GM19438 (cell line): Measurements from ENCODE around the gene CEACAM6.
"Not testable (repeated sequence)": the region's sequence is repeated elsewhere in the genome, so short reads cannot be mapped to it uniquely, and the experiment has no call there.

Experiments used
- ATAC-seq: cut with Tn5 transposase; IDR thresholded peaks from one replicate; pipeline ENCODE4 v1.9.1; 2021; ENCODE audit warnings: low read depth; ENCODE audit not compliant: unreplicated experiment

Gene CEACAM6

DNA sequence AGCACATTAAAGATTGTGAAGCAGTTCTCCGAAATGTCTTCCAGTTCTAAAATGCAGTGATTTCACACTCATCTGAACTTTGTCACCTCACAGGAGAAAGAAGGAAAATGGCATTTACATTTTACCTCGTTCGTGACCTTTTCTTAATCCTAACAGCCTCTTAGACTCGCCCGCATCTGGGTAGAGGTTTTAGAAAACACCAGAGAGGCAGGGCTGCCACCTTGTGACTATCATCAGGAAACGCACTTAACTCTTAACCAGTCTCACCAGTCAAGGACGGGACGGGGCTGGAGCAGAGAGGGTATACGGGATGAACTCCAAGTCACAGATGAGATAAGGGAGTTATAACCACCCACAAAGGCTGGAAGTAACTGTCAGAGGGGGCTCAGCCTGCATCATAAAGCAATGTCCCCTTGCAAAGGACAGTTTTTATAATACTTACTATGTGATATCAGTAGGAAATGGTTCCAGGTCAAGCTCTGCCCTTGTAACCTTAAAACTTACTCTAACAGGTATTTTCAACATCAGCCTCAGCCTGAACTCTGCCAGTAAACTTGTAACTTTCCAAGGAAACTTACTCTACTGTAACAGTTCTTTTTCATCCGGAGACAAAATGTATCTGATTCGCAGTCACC is 8.6 kb upstream of the CEACAM6 start:
- ATAC-seq = no peak

DNA sequence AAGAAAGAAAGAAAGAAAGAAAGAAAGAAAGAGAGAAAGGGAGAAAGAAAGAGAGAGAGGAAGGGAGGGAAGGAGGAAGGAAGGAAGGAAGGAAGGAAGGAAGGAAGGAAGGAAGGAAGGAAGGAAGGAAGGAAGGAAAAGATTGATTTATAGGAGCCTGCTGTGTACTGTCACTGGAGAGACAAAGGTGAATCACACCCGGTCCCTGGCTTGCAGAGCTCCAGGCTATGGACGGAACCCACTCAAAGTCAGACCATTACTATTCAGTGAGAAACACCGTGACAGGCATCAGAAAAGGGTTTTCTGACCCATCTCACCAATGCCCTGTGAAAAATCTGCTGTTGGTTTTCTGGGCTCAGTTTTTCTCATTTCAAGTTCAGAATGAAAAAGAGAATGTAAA is 7.3 kb upstream of the CEACAM6 start:
- no peak for ATAC-seq

DNA sequence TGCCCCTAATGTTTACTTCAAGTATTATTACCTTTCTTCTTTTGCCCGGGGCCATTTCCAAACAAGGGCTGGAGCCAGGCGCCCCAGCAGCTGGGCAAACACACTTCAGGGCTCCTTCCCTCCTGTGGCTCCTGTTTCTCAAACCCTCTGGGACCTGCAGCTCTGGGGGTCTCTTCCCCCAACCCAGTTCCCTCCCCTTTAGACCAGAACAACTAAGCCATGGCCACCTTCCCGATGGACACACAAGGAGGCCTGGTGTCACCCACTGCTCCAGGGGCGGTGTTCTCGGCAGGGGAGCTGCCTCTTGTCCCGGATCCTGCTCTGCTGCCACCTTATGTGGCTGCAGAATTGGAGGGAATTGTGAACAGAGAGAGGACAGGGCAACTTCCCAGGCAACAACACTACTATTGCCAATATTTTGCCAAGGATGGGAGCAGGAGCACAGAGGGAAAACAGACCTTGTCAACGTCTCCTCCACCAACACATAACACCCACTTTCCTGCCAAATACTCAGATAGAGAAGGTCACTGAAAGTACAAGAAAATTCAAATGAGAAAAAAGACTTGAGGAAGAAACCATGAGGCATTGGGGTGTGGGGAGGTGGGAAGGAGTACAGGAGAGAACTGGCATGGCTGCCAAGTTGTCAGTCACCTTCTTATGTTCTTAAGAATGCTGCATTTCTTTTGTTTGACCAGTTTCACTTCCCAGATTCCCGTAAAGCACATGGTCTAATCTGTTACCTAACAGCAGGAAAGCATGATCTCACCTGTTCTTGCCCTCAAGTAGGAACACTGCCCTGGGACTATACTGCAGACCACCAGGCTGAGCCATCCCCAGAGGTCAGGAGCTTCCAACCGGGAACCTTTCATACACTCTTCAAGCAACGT is 4.8 kb upstream of the CEACAM6 start:
- ATAC-seq = not testable (repeated sequence)

DNA sequence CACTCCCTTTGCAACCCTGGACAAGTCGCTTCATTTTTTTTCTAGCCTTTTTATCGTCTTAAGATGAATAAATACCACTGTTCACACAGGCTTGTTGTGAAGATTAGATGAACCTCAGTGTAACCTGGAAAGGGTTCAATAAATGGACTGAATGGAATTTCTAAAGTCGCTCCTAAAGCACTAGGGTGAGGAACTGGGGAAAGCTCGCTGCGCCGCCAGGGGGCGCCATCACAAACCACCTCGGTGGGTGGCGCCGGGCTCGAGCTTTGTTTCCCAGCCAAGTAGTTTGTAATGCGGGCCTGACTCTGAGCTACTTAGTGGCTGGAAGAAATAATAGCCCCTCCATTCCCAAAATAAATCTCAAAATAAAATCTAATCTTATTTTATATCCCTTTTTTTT is 2.2 kb upstream of the CEACAM6 start:
- ATAC-seq = no peak

DNA sequence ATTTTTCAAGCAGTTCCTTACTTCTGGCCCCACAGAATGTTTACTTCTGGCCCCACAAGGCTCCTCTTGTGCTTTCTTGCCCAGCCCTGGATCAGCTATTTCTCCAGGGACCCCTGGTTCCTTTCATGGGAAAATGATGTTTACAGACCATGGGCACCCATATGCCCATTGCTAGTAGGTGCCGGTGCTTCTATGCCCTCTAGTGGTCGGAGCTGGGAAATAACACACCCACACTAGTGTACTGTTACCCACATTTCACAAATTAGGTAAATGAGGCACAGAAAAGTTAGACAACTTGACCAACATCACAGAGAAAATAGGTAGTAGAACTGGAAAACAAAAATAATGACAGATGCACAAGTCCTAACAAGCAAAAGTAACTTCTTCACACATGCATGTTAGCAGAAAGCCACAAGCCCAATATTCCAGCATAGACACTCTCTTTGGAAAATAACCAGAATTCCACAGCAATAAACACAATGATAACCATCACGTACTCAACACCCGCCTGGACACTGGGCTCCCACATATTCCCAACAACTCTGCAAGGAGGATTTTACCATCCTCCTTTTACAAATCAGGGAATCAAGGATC is 1.3 kb upstream of the CEACAM6 start:
- no peak for ATAC-seq

DNA sequence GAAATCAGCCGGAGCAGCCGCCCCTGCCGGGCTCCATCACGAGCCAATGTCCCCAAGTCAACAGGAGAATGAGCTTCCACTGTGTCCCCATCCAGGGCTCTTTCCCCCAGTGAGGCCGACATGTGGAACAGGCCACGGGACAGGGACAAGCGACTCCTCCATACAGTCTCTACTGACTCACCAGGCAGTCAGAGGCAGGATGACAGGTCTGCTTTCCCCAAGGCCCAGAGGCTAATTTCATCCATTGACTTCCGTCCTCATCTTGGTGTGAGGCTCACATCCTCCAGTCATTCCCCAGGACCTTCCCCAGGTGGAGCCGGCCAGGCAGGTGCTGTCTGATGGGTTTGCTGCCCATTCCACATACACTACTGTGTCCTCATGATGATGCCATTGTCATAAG is 3.5 kb downstream of the CEACAM6 start:
- ATAC-seq = no peak

DNA sequence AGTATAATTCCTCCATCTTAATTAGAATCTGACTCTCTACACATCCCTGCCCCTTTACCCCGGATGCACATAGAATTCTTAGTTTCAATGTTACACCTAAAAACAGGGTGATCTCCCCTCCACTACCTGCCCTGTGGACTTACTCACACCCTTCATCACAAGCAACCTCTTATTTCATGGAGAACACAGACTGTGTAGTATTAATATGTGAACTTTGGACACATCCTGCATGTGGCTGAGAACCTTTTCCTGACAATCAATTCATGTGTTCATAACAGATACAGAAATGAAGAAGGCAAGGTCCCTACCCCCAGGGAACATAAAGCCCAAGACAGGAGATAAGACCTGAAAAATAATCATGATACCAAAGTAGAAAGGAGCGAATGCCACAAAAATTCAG is 11.8 kb downstream of the CEACAM6 start:
- ATAC-seq = no peak

DNA sequence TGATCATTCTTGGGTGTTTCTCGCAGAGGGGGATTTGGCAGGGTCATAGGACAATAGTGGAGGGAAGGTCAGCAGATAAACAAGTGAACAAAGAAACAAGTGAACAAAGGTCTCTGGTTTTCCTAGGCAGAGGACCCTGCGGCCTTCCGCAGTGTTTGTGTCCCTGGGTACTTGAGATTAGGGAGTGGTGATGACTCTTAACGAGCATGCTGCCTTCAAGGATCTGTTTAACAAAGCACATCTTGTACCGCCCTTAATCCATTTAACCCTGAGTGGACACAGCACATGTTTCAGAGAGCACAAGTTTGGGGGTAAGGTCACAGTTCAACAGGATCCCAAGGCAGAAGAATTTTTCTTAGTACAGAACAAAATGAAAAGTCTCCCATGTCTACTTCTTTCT is 12.8 kb downstream of the CEACAM6 start:
- not testable (repeated sequence) for ATAC-seq

DNA sequence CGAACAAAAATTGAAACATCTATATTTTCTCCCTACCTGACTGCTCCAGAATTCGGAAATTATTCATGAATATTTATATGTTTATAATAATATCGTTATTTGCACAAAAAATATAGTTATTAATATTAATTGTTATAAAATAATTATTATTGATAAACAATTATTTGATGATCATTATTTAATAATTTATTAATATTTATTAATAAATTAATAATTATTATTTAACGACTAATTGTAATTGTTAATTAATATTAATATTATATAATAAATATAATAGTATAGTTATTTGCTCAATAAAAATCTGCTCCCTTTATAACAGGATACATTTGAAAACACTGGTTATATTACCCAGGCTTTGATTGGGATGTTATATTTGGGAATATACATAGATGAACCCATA is 14.3 kb downstream of the CEACAM6 start:
- ATAC-seq = no peak

DNA sequence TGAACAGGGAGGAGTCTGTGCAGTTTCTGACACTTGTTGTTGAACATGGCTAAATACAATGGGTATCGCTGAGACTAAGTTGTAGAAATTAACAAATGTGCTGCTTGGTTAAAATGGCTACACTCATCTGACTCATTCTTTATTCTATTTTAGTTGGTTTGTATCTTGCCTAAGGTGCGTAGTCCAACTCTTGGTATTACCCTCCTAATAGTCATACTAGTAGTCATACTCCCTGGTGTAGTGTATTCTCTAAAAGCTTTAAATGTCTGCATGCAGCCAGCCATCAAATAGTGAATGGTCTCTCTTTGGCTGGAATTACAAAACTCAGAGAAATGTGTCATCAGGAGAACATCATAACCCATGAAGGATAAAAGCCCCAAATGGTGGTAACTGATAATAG is 16.1 kb downstream of the CEACAM6 start:
- no peak for ATAC-seq

DNA sequence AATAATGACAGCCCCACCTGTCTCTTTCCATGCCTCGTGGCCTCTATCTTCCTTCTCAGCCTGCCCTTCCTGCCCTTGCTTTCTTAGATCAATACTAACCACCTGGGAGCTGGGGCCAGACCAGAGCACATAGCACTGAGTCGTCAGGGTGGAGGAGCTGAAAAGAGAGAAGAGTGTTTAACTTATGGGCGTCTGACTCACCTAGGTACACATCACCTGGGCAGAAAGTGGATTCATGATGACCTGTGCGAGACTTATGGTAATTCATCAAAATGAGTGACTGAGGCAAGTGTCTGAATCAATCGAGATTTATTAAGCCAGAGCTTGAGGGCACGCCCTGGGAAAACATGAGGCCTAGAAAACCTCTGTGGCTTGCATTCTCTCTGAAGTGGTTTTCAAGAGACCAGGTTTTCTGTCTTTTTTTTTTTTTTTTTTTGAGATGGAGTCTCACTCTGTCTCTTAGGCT is 19.2 kb downstream of the CEACAM6 start:
- ATAC-seq = no peak

DNA sequence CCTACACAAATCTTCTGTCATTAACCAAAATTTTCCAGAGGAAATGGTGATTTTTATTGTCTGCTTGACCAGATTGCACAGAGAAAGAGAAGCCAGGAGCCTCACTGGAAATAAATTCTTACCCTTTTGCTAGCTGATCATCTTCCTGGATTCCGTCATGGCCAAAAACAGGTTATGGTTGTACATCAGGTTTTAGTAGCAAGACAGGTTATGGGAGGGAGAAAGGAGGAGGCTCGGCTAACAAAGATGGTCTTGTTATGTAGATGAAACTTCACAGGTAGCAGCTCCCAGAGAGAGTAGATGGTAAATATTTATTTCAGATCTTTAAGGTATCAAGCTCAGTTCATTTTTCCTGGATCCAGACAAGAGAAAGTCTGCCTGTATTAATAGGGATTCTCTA is 21.4 kb downstream of the CEACAM6 start:
- ATAC-seq = no peak

DNA sequence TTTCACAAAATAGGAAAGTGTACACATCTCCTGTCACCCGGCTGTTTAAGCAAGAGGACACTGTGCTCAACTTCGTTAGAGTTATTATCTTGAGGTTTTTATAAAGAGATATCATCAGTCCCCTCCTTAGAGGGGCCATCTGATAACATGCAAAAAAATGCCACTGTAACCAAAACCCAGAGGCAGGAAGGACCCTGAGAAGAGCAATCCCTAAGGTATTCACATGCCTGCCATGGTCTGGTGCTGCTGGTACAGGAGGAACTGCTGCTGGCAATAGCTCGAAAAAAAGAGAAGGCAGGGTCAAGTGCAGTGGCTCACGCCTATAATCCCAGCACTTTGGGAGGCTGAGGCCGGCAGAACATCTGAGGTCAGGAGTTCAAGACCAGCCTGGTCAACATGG is 28.3 kb downstream of the CEACAM6 start:
- no peak for ATAC-seq

DNA sequence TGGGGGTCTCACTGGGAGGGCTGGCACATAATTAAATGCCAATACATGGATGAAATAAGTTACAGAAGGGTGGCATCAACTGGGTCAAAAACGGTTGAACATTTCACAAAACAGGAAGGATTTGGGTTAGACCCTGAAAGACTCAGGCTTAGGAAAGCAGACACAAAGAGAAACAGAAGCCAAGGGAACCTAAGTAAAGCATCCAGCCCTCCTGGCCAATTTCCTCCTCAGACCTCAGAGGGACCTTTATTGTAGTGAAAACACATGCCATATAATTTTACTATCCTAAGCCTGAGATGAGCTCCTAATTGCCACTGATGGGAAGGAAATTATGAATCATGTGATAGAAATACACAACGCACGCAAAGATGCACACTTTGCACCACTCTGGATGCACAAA is 29.0 kb downstream of the CEACAM6 start:
- ATAC-seq = no peak

DNA sequence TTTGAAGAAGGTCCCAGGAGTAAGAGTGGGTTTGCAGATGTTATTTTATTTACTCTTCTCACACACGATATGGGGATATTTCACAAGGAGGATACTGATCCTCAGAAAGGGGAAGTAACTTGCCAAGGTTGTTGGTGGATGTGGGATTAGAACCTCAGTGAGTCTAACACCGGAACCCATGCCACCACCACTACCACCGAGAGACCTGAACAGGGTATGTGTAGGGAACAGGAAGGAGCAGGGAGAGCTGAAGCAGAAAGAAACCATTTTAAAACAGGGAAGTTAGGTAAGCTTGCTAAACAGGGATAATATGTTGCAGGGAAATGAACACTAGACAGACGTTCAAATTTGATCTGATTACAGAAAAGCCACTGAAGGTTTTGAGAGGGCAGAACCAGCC is 29.4 kb downstream of the CEACAM6 start:
- no peak for ATAC-seq

DNA sequence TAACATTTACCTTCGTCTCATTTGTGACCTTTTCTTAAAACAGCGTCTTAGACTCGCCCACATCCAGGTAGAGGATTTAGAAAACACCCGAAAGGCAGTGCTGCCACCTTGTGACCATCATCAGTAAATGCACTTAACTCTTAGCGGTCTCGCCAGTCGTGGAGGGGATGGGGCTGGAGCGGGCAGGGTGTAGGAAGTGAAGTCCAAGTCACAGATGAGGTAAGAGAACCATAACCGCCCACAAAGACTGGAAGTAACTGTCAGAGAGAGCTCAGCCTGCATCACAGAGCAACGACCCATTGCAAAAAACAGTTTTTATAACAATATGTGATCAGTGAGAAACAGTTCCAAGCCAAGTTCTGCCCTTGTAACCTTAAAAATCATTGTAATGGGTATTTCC is 30.3 kb downstream of the CEACAM6 start:
- ATAC-seq = no peak

DNA sequence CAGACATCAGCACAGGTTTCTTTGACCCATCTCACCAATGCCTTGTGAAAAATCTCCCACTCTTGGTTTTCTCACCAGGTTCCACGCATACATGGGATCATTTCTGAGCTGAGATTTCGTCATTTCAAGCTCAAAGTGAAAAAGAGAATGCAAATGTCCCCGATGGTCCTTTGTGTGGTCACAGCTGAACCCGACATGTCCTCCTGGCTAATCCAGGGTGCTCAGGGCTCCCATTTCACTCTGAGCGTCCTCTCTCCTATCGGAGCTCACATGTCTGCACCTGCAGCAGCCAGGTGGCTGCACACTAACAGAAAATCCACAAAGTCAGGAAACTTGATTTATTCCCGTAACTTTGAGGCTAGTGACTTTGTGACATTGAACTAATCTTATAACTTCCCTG is 31.7 kb downstream of the CEACAM6 start:
- no peak for ATAC-seq

DNA sequence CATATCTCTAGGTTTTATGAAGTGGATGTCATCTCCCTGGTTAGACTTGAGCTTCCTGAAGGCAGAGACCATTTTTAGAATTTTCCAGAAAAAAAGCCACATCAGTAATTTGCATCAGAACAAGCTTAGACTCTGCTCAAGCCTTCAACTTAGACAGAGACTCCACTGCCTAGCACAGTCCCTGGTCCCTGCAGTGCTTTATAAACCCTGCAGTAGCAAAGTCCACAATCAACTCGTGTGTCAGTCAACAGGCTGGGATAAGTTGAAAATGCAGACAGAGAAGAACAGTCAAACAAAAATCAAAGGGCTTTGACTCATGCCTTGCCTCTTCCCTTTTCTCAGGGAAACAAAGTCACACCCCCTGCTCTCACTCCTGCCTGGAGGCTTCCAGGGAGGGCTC is 33.2 kb downstream of the CEACAM6 start:
- not testable (repeated sequence) for ATAC-seq

DNA sequence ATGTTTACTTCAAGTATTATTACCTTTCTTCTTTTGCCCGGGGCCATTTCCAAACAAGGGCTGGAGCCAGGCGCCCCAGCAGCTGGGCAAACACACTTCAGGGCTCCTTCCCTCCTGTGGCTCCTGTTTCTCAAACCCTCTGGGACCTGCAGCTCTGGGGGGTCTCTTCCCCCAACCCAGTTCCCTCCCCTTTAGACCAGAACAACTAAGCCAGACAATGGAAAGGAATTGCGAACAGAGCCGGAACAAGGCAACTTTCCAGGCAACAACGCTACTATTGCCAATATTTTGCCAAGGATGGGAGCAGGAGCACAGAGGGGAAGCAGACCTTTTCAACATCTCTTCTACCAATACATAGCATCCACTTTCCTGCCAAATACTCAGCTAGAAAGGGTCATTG is 33.7 kb downstream of the CEACAM6 start:
- not testable (repeated sequence) for ATAC-seq

DNA sequence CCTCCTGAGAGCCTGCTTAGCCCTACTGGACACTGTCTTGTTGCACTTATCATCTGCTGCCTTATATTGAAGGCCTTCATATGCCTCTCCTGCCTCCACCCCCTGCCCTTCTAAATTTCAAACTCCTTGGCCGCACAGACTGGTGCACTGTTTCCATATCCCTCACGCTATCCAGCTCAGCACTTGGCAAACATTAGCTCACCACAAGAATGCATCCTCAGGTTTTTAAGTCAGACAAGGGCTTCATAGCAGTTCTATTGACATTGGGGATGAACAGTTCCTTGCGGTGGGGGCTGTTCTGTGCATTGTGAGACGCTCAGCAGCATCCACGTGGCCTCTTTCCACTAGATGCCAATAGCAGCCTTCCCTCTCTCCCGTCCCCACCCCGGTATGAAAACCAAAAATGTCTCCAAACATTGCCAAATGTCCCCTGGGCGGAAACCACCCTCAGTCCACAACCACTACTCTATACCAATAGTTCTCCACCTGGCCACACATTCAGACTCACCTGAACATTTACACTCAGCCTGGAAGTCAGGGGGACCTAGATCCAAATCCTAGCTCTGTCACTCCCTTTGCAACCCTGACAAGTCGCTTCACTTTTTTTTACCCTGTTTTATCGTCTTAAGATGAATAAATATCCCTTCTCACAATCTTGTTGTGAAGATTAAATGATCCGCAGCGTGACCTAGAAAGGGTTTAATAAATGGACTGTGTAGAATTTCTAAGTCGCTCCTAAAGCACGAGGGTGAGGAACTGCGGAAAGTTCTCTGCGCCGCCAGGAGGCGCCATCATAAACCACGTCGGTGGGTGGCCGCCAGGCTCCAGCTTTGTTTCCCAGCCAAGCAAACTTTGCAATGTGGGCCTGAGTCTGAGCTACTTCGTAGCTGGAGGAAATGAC is 37.4 kb downstream of the CEACAM6 start:
- ATAC-seq = no peak

DNA sequence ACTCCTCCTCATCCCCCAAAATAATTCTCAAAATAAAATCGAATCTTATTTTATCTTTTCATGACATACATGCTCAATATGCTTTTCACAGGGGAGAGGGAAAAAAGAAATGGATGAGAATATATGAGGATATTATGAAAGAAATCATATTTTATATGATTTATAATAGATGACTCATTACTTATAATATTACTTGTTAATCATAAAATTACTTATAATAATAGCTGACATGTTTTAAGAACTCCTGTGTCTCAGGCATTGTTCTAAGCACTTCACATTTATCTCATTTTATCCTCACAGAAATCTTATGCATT is 38.0 kb downstream of the CEACAM6 start:
- ATAC-seq = no peak
